Hematopoietic multipotent progenitor cell treated with erythropoietin and hydrocortisone succinate and interleukin-3 and kit ligand, for 15 days (in vitro differentiated cells): Measurements from ENCODE around the gene PRDX4.
A peak's percentile ranks its signal among the peaks of the same experiment; 100 is the strongest.
"Not testable (repeated sequence)": the region's sequence is repeated elsewhere in the genome, so short reads cannot be mapped to it uniquely, and the experiment has no call there.

Source experiments
- DNase-seq: peaks from one replicate; pipeline ENCODE4 v3.0.0-alpha.2; 2015; ENCODE audit warnings: low spot score

PRDX4 gene

DNA sequence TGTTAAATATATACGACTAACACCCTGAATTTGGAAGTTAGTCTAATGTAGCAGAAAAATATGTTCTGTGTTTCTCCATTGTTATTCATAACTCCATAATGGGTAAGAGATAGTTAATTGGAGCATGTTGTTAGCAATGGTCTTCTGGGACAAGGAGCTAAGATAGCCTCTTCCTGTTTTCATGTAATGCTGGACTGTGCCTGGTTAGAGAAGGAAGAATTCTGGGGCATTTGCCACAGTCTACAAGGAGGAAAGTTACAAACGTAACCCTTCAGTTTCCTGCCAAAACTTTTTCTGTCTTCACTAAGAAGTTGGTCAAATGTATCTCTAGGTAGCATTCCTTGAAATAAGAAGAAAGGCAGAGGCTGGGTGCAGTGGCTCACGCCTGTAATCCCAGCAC, 5.8 kb downstream of the PRDX4 start:
- no peak for DNase-seq

DNA sequence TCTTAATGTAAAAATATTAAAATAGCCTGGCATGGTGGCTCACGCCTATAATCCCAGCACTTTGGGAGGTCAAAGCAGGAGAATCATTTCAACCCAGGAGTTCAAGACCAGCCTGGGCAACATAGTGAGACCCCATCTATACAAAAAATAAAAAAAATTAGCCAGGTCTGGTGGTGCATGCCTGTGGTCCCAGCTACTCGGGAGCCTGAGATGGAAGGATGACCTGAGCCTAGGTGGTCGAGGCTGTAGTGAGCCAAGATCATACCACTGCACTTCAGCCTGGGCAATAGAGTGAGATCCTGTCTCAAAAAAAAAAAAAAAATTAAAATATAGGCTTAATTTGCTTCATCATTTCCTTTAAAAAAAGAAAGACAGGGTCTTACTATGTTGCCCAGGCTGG, 9.2 kb downstream of the PRDX4 start:
- not testable (repeated sequence) for DNase-seq

DNA sequence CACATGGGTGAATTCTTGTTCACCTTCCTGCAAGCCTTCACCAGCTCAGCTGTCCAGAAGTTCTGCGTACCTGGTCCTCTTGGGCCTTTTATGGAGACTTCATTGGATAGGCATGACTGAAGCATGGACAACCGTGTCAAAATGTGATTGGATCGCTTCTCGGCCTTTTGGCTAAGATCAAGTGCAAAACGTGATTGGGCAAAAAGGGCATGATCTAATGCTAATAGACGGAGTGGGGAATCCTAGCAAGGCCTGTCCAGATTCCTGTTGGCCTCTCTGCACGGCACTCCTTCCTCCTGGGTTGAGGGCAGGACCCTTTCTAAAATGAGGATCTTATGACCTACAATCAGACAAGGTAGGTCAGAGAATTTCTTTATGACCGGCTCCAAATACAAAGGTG, 24.9 kb downstream of the PRDX4 start:
- no peak for DNase-seq

DNA sequence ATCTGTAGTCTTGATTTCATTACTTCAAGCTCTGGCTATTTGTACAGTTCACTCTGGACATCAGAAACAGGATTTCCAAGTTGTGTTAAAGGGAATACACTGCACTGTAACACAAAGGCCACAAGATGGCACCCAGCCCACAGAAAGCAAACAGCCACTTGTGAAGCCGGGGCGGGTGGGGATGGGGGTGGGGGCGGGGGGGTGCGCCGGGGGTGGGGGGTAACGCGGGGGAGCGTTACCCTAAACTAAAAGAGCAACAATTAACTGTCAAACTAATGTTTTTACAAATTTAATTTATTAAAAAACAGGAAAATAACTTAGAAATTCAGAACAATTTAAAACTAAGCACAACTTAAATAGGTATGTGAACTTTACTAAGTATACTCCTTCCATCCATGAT, 27.3 kb downstream of the PRDX4 start:
- peak; percentile 59 for DNase-seq

DNA sequence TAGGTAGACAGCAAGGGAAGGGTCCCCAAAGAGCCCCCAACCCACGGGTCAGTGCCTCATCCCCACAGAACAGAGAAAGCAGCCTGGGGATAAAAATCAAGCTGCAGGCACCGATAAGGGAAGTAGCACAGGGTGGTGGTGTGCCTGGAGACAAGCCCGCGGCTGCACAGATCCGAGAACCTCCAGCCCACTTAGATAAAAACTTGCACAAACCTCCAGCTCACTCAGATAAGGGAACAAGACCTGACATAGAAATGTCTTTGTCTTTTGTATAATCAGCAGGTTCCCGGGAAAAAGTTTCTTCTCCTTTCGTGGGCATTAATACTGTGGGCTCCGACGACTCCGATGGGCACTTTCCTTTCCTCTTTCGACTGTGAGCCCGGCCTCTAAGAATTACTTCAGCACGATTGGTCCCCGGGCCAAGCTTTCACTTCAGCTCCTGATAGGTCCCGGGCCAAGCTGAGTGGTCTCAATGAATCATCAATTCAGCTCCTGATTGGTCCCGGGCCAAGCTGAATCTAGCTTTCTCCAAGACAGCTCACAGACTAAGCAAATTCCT, 32.4 kb downstream of the PRDX4 start:
- peak; percentile 25 for DNase-seq

DNA sequence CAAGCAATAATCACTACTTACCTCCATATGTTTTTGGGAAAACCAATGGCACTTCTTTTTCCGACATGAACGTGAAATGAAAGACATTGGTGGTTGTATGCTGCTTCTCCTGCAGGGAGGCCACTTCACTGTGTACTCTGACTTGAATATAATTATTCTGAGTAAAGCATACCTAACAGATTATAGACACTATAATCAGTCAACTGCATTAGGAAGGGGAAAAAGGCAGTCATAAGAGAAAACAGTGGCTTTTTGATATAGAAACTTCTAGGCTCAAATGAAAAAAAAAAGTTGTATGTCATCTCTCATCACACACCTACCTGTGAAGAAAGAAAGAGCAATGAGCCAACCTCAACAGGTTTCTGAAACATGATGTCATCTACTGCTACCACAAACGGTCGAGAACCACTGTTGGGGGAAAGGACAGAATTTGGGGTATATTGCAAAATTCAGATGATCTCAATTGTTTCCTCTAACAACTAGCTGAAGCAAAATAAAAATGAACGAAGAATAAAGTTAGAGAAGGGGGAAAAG, 37.4 kb downstream of the PRDX4 start:
- no peak for DNase-seq

DNA sequence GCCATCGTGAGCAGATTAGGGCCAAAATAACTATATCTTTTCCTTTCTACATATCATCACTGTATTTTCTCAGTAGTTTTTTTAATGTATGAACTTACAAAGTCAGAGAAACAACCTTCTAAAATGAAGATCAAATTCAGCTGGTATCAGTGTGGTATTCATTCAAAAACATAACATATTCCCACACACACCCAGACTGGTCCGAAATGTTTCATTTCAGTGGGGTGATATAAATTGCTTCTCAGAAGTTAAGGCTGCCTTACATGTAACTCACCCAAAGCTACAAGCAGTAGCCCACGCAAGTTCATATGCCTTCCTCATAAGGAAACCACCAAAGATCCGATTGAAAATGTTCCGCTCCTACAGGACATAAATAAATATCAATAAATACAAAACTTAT, 37.9 kb downstream of the PRDX4 start:
- no peak for DNase-seq

DNA sequence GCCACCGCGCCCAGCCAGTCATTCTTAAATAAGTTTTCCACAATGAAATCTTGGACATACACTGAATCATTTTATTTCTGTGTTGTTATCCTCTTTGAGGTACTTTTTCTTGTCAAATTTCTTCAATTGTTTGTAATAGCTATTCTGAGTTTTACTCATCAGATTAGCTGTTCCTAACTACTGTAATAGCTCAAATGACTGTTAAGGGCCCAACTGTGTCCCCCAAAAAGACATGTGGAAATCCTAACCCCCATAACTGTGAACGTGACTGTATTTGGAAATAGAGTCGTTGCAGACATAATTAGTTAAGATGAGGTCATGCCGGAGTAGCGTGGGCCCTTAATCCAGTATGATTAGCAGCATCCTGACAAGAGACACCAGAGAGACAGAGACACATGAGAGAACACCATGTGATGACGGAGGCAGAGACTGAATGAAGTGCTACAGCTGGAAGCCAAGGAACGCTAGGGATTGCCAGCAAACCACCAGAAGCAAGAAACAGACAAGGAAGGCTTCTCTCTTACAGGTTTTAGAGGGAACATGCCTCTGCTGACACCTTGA, 52.9 kb downstream of the PRDX4 start:
- no peak for DNase-seq

DNA sequence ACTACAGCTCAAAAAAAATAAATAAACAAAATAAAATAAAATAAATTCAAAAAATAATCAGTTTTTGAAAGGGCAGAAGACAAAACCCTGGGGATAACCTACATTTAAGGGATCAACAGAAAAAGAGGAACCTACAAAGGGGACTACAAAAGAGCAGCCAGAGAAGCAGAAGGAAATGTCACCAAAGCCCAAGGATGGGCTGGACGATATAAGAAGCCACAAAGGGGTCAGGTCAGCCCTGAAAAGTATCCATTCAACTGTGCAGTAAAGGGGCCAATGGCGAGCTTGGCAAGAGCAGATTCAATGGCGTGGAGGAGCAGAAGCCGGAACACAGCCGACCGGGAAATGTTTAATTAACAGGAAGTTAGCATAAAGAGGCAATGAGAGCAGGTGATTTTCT, 58.9 kb downstream of the PRDX4 start:
- DNase-seq: no peak

DNA sequence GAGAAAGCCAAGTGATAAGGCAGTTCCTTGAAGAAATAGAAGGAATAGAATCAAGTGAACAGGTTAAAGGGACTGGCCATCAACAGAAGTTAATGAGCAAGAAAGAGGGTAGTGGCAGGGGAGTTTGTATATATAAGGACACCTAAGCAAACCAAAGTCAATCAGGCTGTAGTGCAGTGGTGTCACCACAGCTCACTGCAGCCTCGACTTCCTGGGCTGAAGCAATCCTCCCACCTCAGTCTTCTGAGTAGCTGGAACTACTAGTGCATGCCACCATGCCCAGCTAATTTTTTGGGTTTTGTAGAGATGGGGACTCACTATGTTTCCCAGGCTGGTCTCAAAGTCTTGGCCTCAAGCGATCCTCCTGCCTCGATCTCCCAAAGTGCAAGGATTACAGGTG, 59.9 kb downstream of the PRDX4 start:
- no peak for DNase-seq

DNA sequence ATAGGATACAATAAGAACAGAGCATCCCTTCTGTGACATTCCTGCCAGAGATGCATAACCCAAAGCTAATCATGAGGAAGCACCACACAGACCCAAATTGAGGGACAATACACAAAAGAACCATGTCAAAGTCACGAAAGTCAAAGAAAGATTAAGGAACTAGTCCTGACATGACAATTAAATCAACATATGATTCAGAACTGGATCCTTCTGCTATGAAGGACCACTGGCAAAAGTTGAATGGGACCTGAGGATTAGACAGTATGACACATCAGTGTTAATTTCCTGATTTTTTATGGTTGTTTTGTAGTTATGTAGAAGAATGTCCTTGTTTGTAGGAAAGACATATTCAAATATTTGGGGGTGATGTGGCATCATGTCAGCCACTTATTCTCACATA, 61.9 kb downstream of the PRDX4 start:
- DNase-seq: no peak

DNA sequence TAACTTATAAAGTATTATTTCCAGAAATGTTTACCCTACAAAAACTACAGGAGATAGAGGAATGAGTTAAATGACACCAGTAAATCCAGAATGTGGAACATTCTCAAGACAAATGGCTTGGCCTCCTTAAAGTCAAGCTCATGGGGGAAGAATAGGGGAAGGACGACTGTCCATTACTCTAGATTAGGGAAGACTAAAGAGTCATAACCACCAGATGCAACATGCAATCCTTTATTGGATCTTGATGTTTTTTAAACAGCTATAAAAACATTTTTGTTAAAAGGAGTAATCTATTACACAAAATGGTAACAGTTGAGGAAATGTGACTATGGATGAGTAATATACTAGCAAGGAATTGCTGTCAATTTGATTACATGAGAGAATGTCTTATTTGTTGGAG, 64.7 kb downstream of the PRDX4 start:
- no peak for DNase-seq

DNA sequence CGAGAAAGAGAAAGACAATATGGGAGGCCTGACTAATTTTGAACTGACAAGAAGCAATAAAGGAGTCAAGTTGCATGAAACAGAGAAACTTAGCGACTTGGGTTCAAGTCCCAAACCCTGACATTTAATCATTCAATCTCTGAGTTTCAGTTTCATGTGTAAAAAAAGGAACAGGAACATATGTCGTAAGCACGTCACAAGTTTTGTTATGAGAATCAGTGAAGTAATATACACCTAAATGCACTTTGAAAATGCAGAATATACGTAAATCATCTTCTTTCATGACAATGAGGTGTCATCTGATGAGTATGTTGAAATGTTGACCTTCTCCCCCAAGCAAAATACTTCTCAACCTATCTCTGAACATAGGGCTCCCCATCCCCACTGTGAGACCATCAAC, 65.4 kb downstream of the PRDX4 start:
- no peak for DNase-seq
